ENCODE measurements around the gene WNK1.
"Not testable (repeated sequence)": the region's sequence is repeated elsewhere in the genome, so short reads cannot be mapped to it uniquely, and the experiment has no call there.

The WNK1 gene

GRCh38 chr12:913919-914698 lies 161.7 kb downstream of the WNK1 start:
- DNase-seq = no peak

GRCh38 chr12:915090-915489 lies 162.7 kb downstream of the WNK1 start:
- DNase-seq = no peak

- DNase-seq = no peak
Measured at GRCh38 chr12:916240-916639, 163.9 kb downstream of the WNK1 start.

GRCh38 chr12:916712-917445 lies 164.5 kb downstream of the WNK1 start:
- no peak for DNase-seq

GRCh38 chr12:920676-921075 lies 168.3 kb downstream of the WNK1 start:
- no peak for DNase-seq

GRCh38 chr12:922285-922684 lies 169.9 kb downstream of the WNK1 start:
- no peak for DNase-seq

- DNase-seq = no peak
Measured at GRCh38 chr12:926641-927040, 174.3 kb downstream of the WNK1 start.

- no peak for DNase-seq
Measured at GRCh38 chr12:931060-931459, 178.7 kb downstream of the WNK1 start.

- no peak for DNase-seq
Measured at GRCh38 chr12:931591-931990, 179.2 kb downstream of the WNK1 start.

GRCh38 chr12:935891-936290 lies 183.5 kb downstream of the WNK1 start:
- not testable (repeated sequence) for DNase-seq

GRCh38 chr12:936377-937345 lies 184.3 kb downstream of the WNK1 start:
- no peak for DNase-seq

GRCh38 chr12:938810-939209 lies 186.4 kb downstream of the WNK1 start:
- DNase-seq = no peak

GRCh38 chr12:943051-943450 lies 190.7 kb downstream of the WNK1 start:
- DNase-seq = no peak

- DNase-seq = no peak
Measured at GRCh38 chr12:944211-944610, 191.8 kb downstream of the WNK1 start.

- no peak for DNase-seq
Measured at GRCh38 chr12:946212-946611, 193.8 kb downstream of the WNK1 start.

- no peak for DNase-seq
Measured at GRCh38 chr12:946631-947030, 194.3 kb downstream of the WNK1 start.

GRCh38 chr12:948238-948637 lies 195.9 kb downstream of the WNK1 start:
- DNase-seq = no peak

- peak; percentile 94 for DNase-seq
Measured at GRCh38 chr12:949453-950191, 197.2 kb downstream of the WNK1 start, which contains the start of gene RAD52. Gene RAD52, minus strand, starts transcription at chr12:949694. Its CDS starts 16,636 bp downstream, at chr12:933058.

GRCh38 chr12:951176-951575 lies 198.8 kb downstream of the WNK1 start:
- no peak for DNase-seq

- no peak for DNase-seq
Measured at GRCh38 chr12:953776-954175, 201.4 kb downstream of the WNK1 start.

- no peak for DNase-seq
Measured at GRCh38 chr12:954741-955140, 202.4 kb downstream of the WNK1 start.

GRCh38 chr12:955939-956338 lies 203.6 kb downstream of the WNK1 start:
- no peak for DNase-seq
